Inflammatory macrophage treated with lipopolysaccharide for 1 hour (primary cell): ENCODE measurements around the gene LASP1.

Experiments
- DNase-seq, 2 donors: peaks; one replicate each; pipeline ENCODE4 v3.0.0-alpha.2; 2020 to 2022

Gene LASP1

GRCh38 chr17:38889745-38890409 is 20.0 kb downstream of the LASP1 start:
- no peak for DNase-seq

GRCh38 chr17:38890410-38890746 is 20.5 kb downstream of the LASP1 start:
- no peak for DNase-seq

- no peak for DNase-seq
These were observed 21.6 kb downstream of the LASP1 start for GRCh38 chr17:38891441-38891840.

GRCh38 chr17:38892083-38892482 is 22.2 kb downstream of the LASP1 start:
- no peak for DNase-seq

GRCh38 chr17:38892620-38893019 is 22.8 kb downstream of the LASP1 start:
- DNase-seq = no peak

GRCh38 chr17:38893113-38893512 is 23.3 kb downstream of the LASP1 start:
- DNase-seq = no peak

- DNase-seq = peak; percentile 58 to 77
These were observed 23.7 kb downstream of the LASP1 start for GRCh38 chr17:38893607-38894006.

- no peak for DNase-seq
These were observed 24.4 kb downstream of the LASP1 start for GRCh38 chr17:38894276-38894675.

GRCh38 chr17:38896346-38896954 is 26.6 kb downstream of the LASP1 start:
- no peak for DNase-seq

GRCh38 chr17:38897176-38897575 is 27.3 kb downstream of the LASP1 start:
- no peak for DNase-seq

- no peak for DNase-seq
These were observed 27.9 kb downstream of the LASP1 start for GRCh38 chr17:38897671-38898290.

- DNase-seq = no peak
These were observed 28.4 kb downstream of the LASP1 start for GRCh38 chr17:38898291-38898679.

GRCh38 chr17:38898812-38899348 is 29.0 kb downstream of the LASP1 start:
- DNase-seq = peak; percentile 61 to 83

- no peak for DNase-seq
These were observed 29.6 kb downstream of the LASP1 start for GRCh38 chr17:38899421-38899820.

GRCh38 chr17:38900978-38901656 is 31.3 kb downstream of the LASP1 start:
- peak; percentile 88 to 97 for DNase-seq

GRCh38 chr17:38903404-38903803 is 33.5 kb downstream of the LASP1 start:
- no peak for DNase-seq

GRCh38 chr17:38904892-38905291 is 35.0 kb downstream of the LASP1 start:
- DNase-seq = no peak

- DNase-seq = no peak
These were observed 35.5 kb downstream of the LASP1 start for GRCh38 chr17:38905375-38905774.

- DNase-seq = peak; percentile 56 to 87
These were observed 36.8 kb downstream of the LASP1 start for GRCh38 chr17:38906460-38907228.

- no peak for DNase-seq
These were observed 38.2 kb downstream of the LASP1 start for GRCh38 chr17:38907930-38908675.

- DNase-seq = no peak
These were observed 38.9 kb downstream of the LASP1 start for GRCh38 chr17:38908676-38909181.

GRCh38 chr17:38910325-38910724 is 40.5 kb downstream of the LASP1 start:
- DNase-seq = no peak
